GM12864 (cell line): ENCODE measurements around the gene HIGD2B.
"Not testable (repeated sequence)": the region's sequence is repeated elsewhere in the genome, so short reads cannot be mapped to it uniquely, and the experiment has no call there.

Experiments
- DNase-seq: peaks from one replicate; pipeline ENCODE4 v3.0.0-alpha.2; 2011; ENCODE audit warnings: low read depth
- H3K4me3 ChIP-seq: 2 replicates; pipeline ENCODE4 v1.5.1; 2011; ENCODE audit warnings: mild to moderate bottlenecking, low read depth, low read length, control low read depth
- CTCF ChIP-seq: IDR thresholded peaks from 2 replicates; pipeline ENCODE4 v1.5.1; 2011; ENCODE audit warnings: low read depth, mild to moderate bottlenecking, moderate library complexity, low read length, control low read depth, inconsistent platforms; ENCODE audit errors: missing control alignments

Gene HIGD2B

DNA sequence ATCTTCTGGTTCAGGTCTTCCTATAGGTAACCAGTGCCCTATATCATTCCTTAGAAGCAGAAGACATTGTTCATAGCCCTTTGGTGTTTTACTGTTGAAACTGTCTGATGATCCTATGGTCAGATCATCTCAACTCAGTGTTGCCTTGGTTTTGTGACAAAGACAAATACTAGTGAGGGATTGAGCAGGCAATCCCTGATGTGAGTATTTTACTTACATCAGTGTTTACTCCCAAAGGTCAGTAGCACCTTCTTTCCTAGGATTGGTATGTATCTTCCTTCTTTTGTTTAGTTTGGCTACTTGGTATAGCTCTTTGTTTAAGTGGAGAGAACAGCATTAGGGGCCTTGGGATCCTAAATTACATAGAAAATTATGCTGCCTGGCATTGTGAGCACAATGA is 41.2 kb upstream of the HIGD2B start:
- no peak for DNase-seq
- no peak for TF ChIP-seq CTCF
- H3K4me3 ChIP-seq, result no peak overlapping the region

DNA sequence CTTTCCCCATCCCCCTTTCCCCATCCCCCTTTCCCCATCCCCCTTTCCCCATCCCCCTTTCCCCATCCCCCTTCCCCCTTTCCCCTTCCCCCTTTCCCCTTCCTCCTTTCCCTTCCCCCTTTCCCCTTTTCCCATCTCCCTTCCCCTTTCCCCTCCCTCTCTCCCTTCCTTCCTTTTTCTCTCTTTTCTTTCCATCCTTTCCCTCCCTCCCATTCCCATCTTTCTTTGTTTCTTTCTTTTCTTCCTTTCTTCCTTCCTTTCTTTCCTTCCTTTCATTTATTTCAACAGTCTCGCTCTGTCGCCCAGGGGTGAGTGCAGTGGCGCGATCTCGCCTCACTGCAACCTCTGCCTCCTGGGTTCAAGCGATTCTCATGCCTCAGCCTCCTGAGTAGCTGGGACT is 39.9 kb upstream of the HIGD2B start:
- DNase-seq, H3K4me3 ChIP-seq: not testable (repeated sequence)

GRCh38 chr15:72725446-72725845 is 39.5 kb upstream of the HIGD2B start:
- H3K4me3 ChIP-seq, result no peak overlapping the region
- TF ChIP-seq CTCF, result no peak
- DNase-seq, result no peak

- H3K4me3 ChIP-seq, result no peak overlapping the region
- no peak for TF ChIP-seq CTCF
- DNase-seq, result no peak
Observed at GRCh38 chr15:72724028-72724427, 38.0 kb upstream of the HIGD2B start.

GRCh38 chr15:72722071-72722696 is 36.2 kb upstream of the HIGD2B start:
- peak; percentile 52 for DNase-seq
- no peak overlapping the region for H3K4me3 ChIP-seq
- TF ChIP-seq CTCF, result peak; percentile 82

DNA sequence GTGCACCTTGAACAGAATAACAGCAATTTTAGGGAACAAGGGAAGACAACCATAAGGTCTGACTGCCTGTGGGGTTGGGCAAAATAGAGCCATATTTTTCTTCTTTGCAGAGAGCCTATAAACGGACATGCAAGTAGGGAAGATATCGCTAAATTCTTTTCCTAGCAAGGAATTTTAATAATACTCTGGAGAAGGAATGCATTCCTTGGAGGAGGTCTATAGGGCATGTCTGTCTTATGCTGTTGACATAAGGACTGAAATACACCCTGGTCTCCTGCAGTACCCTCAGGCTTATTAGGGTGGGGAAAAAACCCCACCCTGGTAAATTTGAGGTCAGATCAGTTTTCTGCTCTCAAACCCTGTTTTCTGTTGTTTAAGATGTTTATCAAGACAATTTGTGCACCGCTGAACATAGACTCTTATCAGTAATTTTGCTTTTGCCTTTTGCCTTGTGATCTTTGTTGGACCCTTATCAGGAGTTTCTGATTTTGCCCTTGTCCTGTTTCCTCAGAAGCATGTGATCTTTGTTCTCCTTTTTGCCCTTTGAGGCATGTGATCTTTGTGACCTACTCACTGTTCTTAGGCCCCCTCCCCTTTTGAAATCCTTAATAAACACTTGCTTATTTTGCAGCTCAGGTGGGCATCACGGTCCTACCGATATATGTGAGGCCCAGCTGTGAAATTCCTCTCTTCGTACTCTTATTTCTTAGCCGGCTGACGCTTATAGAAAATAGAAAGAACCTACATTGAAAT is 22.7 kb upstream of the HIGD2B start:
- not testable (repeated sequence) for DNase-seq, H3K4me3 ChIP-seq

GRCh38 chr15:72706266-72706665 is 20.3 kb upstream of the HIGD2B start:
- DNase-seq, result no peak
- TF ChIP-seq CTCF, result no peak
- no peak overlapping the region for H3K4me3 ChIP-seq

GRCh38 chr15:72700076-72700475 is 14.1 kb upstream of the HIGD2B start:
- no peak for TF ChIP-seq CTCF
- no peak for DNase-seq
- no peak overlapping the region for H3K4me3 ChIP-seq
